Fibroblast of peridontal ligament (primary cell): ENCODE data around the gene CD300LB.
"Not testable (repeated sequence)": the region's sequence is repeated elsewhere in the genome, so short reads cannot be mapped to it uniquely, and the experiment has no call there.

Source experiments
- DNase-seq: peaks from one replicate; pipeline ENCODE4 v3.0.0-alpha.2; 2010; ENCODE audit errors: extremely low read depth

The CD300LB gene

GRCh38 chr17:74493331-74493833, 37.9 kb downstream of the CD300LB start:
- DNase-seq, result peak; percentile 22

GRCh38 chr17:74491626-74492025, 39.6 kb downstream of the CD300LB start:
- no peak for DNase-seq

- no peak for DNase-seq
Observed at GRCh38 chr17:74490716-74491115, 40.6 kb downstream of the CD300LB start.

GRCh38 chr17:74488276-74488675, 43.0 kb downstream of the CD300LB start:
- DNase-seq, result not testable (repeated sequence)

GRCh38 chr17:74485841-74486240, 45.4 kb downstream of the CD300LB start:
- no peak for DNase-seq

GRCh38 chr17:74485022-74485743, 46.1 kb downstream of the CD300LB start:
- no peak for DNase-seq

- no peak for DNase-seq
Observed at GRCh38 chr17:74484066-74484465, 47.2 kb downstream of the CD300LB start.

GRCh38 chr17:74481621-74482020, 49.7 kb downstream of the CD300LB start:
- DNase-seq, result no peak

- no peak for DNase-seq
Observed at GRCh38 chr17:74480290-74480689, 51.0 kb downstream of the CD300LB start.

- no peak for DNase-seq
Observed at GRCh38 chr17:74478420-74479100, 52.7 kb downstream of the CD300LB start.

- DNase-seq, result no peak
Observed at GRCh38 chr17:74477411-74477810, 53.9 kb downstream of the CD300LB start.

- DNase-seq, result no peak
Observed at GRCh38 chr17:74475189-74475588, 56.1 kb downstream of the CD300LB start.

- no peak for DNase-seq
Observed at GRCh38 chr17:74474043-74474792, 57.1 kb downstream of the CD300LB start.

GRCh38 chr17:74473294-74473693, 58.0 kb downstream of the CD300LB start:
- no peak for DNase-seq

GRCh38 chr17:74472890-74473289, 58.4 kb downstream of the CD300LB start:
- no peak for DNase-seq

GRCh38 chr17:74471341-74471740, 59.9 kb downstream of the CD300LB start:
- DNase-seq, result no peak
